ENCODE data around the gene OSBPL5.

The OSBPL5 gene

GRCh38 chr11:3162410-3163240 is 2.5 kb downstream of the OSBPL5 start:
- no peak for DNase-seq (ENCODE audit: low read depth)

GRCh38 chr11:3161720-3162409 is 3.2 kb downstream of the OSBPL5 start:
- no peak for DNase-seq (ENCODE audit: low read depth)

- no peak for DNase-seq (ENCODE audit: low read depth)
Observed at GRCh38 chr11:3161309-3161708, 3.8 kb downstream of the OSBPL5 start.

- no peak for DNase-seq (ENCODE audit: low read depth)
Observed at GRCh38 chr11:3160252-3161031, 4.7 kb downstream of the OSBPL5 start.

GRCh38 chr11:3159296-3160190 is 5.6 kb downstream of the OSBPL5 start:
- DNase-seq (ENCODE audit: low read depth), result no peak

- DNase-seq (ENCODE audit: low read depth), result no peak
Observed at GRCh38 chr11:3158821-3159220, 6.3 kb downstream of the OSBPL5 start.

GRCh38 chr11:3158131-3158591 is 6.9 kb downstream of the OSBPL5 start:
- no peak for DNase-seq (ENCODE audit: low read depth)

- no peak for DNase-seq (ENCODE audit: low read depth)
Observed at GRCh38 chr11:3157381-3158130, 7.6 kb downstream of the OSBPL5 start.

GRCh38 chr11:3156661-3157311 is 8.3 kb downstream of the OSBPL5 start:
- DNase-seq (ENCODE audit: low read depth), result no peak

- DNase-seq (ENCODE audit: low read depth), result no peak
Observed at GRCh38 chr11:3156282-3156660, 8.8 kb downstream of the OSBPL5 start.

- no peak for DNase-seq (ENCODE audit: low read depth)
Observed at GRCh38 chr11:3155691-3156258, 9.3 kb downstream of the OSBPL5 start.

- no peak for DNase-seq (ENCODE audit: low read depth)
Observed at GRCh38 chr11:3155216-3155615, 9.9 kb downstream of the OSBPL5 start.

GRCh38 chr11:3154001-3154599 is 11.0 kb downstream of the OSBPL5 start:
- no peak for DNase-seq (ENCODE audit: low read depth)

- DNase-seq (ENCODE audit: low read depth), result no peak
Observed at GRCh38 chr11:3153291-3153861, 11.7 kb downstream of the OSBPL5 start.

- DNase-seq (ENCODE audit: low read depth), result no peak
Observed at GRCh38 chr11:3152471-3153110, 12.5 kb downstream of the OSBPL5 start.

GRCh38 chr11:3150726-3151125 is 14.4 kb downstream of the OSBPL5 start:
- DNase-seq (ENCODE audit: low read depth), result no peak

GRCh38 chr11:3149852-3150188 is 15.3 kb downstream of the OSBPL5 start:
- no peak for DNase-seq (ENCODE audit: low read depth)

- DNase-seq (ENCODE audit: low read depth), result no peak
Observed at GRCh38 chr11:3148990-3149851, 15.9 kb downstream of the OSBPL5 start.

All from activated gamma-delta T cell treated with anti-CD3 and anti-CD28 coated beads, Interleukin-2, amount 50 U/mL, for 16 hours (primary cell).